ENCODE data around the gene PSTPIP2. TPM values are rescaled to one million over a fixed set of nuclear protein-coding genes. Genes with fewer than 3 reads are reported as not detected.

The PSTPIP2 gene
- total and polyA plus RNA-seq, 4 donors = 4.0 to 14.7 (median 8.6) TPM

DNA sequence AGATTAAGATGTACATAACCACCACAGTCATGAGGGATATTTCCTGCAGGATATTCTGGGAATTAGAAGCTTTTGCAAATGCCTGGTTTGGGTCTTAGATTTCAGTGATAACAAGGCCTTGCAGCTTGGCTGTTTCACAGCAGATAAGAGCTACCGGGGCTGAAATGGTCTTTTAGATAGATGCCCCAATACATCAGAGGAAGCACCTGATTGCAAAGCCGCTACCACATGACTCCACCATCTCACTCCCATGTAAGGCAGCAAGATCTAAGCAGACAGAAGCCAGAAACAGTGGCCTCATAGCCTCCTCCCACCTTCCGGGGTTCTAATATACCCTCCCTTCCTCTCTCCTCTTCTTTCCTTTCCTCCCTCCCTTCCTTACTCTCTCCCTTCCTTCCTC is 73.8 kb downstream of the PSTPIP2 start:
- Histone ChIP-seq H3K9ac (ENCODE audit: low read depth in 1 of 2, low read length in 2 of 2) (no peak overlapping the region), H3K36me3 (ENCODE audit: control insufficient read depth in 4 of 4, insufficient read depth in 3 of 4, low read depth in 1 of 4, low read length in 3 of 4) (peaks cover 0 to 6% (median 2%) of the 10 kb centered on the region in 4 donors), H3K27ac (ENCODE audit: low read depth in 1 of 2, low read length in 2 of 2) (no peak overlapping the region), H3K9me3 (ENCODE audit: control insufficient read depth in 4 of 4, low read length in 3 of 4) (no peaks in the 10 kb centered on the region), H3K4me3 (ENCODE audit: low read depth in 1 of 3, low read length in 3 of 3) (no peak overlapping the region), H3K4me1 (ENCODE audit: control insufficient read depth in 4 of 4, insufficient read depth in 4 of 4, low read length in 3 of 4) (no peaks in the 10 kb centered on the region), H3K27me3 (ENCODE audit: control insufficient read depth in 4 of 4, insufficient read depth in 4 of 4, low read length in 3 of 4) (no peaks in the 10 kb centered on the region)
- TF ChIP-seq FOXA1 (IDR thresholded peaks at IDR 0.05) (no peak), NR2F2 (IDR thresholded peaks at IDR 0.05) (no peak), GABPA (IDR thresholded peaks at IDR 0.05 in 1 of 2, conservative IDR thresholded peaks at IDR 0.05 in 1 of 2) (no peak), JUND (IDR thresholded peaks at IDR 0.05) (no peak), YY1 (IDR thresholded peaks at IDR 0.05) (no peak), SP1 (IDR thresholded peaks at IDR 0.05) (no peak)
- TF ChIP-seq, protein P1, sequence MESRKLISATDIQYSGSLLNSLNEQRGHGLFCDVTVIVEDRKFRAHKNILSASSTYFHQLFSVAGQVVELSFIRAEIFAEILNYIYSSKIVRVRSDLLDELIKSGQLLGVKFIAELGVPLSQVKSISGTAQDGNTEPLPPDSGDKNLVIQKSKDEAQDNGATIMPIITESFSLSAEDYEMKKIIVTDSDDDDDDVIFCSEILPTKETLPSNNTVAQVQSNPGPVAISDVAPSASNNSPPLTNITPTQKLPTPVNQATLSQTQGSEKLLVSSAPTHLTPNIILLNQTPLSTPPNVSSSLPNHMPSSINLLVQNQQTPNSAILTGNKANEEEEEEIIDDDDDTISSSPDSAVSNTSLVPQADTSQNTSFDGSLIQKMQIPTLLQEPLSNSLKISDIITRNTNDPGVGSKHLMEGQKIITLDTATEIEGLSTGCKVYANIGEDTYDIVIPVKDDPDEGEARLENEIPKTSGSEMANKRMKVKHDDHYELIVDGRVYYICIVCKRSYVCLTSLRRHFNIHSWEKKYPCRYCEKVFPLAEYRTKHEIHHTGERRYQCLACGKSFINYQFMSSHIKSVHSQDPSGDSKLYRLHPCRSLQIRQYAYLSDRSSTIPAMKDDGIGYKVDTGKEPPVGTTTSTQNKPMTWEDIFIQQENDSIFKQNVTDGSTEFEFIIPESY (IDR thresholded peaks at IDR 0.05) = no peak
- 83% methylated on average over 3 of the region's 3 CpGs for WGBS
- DNase-seq (ENCODE audit: low spot score) = no peak

DNA sequence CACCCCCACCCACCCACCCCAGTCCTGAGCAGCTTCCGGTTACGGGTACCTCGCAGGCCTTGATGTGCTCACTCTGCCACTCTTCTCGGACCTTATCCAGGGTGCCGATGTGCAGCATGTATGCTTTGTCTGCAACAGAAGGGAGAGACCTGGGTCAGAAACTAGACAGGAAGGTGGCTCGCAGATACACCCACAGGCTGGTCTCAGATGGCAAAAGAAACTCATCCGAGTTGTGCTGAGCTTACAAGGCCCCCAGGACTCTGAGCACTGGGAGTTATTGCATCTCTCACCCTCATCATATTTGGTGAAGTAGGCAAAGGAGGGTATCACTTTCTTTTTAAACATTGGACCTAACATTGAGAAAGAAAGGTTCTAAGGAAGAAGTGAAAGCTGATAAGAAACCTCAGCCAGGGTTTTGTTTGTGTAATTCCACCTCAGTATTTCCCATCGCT is 74.3 kb downstream of the PSTPIP2 start:
- WGBS = 86% methylated on average over 8 of the region's 8 CpGs
- H3K4me3 ChIP-seq (ENCODE audit: low read depth in 1 of 3, low read length in 3 of 3) = no peak overlapping the region

DNA sequence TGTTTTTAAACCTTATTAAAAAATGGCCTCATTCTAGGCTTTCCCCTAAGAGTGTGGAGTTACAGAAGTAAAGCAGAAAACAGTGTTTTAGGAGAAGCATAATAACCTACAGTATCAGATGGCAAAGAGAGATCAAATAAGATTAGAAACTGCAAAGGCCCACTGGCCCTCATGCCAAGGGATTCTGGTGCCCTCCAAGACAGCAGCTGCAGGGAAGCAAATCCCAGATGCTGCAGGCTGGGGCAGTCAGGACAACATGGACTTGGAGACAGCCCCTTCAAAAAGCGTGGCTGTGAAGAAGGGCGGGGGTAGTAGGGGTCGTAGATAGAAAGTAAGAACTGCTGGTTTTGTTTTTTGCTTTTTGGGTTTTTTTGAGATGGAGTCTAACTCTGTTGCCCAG is 76.6 kb downstream of the PSTPIP2 start:
- no peaks in the 10 kb centered on the region for H3K9me3 ChIP-seq (ENCODE audit: control insufficient read depth in 4 of 4, low read length in 3 of 4)
- no peak overlapping the region for H3K9ac ChIP-seq (ENCODE audit: low read depth in 1 of 2, low read length in 2 of 2)
- peaks cover 0 to 7% (median 3%) of the 10 kb centered on the region in 4 donors for H3K36me3 ChIP-seq (ENCODE audit: control insufficient read depth in 4 of 4, insufficient read depth in 3 of 4, low read depth in 1 of 4, low read length in 3 of 4)
- no peaks in the 10 kb centered on the region for H3K4me1 ChIP-seq (ENCODE audit: control insufficient read depth in 4 of 4, insufficient read depth in 4 of 4, low read length in 3 of 4)
- no peak overlapping the region for H3K27ac ChIP-seq (ENCODE audit: low read depth in 1 of 2, low read length in 2 of 2)
- DNase-seq (ENCODE audit: low spot score) = no peak
- whole genome bisulfite sequencing = 98% methylated on average over 3 of the region's 3 CpGs
- H3K4me3 ChIP-seq (ENCODE audit: low read depth in 1 of 3, low read length in 3 of 3) = no peak overlapping the region
- H3K27me3 ChIP-seq (ENCODE audit: control insufficient read depth in 4 of 4, insufficient read depth in 4 of 4, low read length in 3 of 4) = no peaks in the 10 kb centered on the region
- TF ChIP-seq, protein P2, sequence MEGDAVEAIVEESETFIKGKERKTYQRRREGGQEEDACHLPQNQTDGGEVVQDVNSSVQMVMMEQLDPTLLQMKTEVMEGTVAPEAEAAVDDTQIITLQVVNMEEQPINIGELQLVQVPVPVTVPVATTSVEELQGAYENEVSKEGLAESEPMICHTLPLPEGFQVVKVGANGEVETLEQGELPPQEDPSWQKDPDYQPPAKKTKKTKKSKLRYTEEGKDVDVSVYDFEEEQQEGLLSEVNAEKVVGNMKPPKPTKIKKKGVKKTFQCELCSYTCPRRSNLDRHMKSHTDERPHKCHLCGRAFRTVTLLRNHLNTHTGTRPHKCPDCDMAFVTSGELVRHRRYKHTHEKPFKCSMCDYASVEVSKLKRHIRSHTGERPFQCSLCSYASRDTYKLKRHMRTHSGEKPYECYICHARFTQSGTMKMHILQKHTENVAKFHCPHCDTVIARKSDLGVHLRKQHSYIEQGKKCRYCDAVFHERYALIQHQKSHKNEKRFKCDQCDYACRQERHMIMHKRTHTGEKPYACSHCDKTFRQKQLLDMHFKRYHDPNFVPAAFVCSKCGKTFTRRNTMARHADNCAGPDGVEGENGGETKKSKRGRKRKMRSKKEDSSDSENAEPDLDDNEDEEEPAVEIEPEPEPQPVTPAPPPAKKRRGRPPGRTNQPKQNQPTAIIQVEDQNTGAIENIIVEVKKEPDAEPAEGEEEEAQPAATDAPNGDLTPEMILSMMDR (IDR thresholded peaks at IDR 0.05; ENCODE audit: low read depth, low read length, missing input control) = no peak
- TF ChIP-seq, protein P3, sequence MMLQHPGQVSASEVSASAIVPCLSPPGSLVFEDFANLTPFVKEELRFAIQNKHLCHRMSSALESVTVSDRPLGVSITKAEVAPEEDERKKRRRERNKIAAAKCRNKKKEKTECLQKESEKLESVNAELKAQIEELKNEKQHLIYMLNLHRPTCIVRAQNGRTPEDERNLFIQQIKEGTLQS (IDR thresholded peaks at IDR 0.05) = no peak
- no peak for TF ChIP-seq FOXA2 (IDR thresholded peaks at IDR 0.05)
- TF ChIP-seq, protein P4, sequence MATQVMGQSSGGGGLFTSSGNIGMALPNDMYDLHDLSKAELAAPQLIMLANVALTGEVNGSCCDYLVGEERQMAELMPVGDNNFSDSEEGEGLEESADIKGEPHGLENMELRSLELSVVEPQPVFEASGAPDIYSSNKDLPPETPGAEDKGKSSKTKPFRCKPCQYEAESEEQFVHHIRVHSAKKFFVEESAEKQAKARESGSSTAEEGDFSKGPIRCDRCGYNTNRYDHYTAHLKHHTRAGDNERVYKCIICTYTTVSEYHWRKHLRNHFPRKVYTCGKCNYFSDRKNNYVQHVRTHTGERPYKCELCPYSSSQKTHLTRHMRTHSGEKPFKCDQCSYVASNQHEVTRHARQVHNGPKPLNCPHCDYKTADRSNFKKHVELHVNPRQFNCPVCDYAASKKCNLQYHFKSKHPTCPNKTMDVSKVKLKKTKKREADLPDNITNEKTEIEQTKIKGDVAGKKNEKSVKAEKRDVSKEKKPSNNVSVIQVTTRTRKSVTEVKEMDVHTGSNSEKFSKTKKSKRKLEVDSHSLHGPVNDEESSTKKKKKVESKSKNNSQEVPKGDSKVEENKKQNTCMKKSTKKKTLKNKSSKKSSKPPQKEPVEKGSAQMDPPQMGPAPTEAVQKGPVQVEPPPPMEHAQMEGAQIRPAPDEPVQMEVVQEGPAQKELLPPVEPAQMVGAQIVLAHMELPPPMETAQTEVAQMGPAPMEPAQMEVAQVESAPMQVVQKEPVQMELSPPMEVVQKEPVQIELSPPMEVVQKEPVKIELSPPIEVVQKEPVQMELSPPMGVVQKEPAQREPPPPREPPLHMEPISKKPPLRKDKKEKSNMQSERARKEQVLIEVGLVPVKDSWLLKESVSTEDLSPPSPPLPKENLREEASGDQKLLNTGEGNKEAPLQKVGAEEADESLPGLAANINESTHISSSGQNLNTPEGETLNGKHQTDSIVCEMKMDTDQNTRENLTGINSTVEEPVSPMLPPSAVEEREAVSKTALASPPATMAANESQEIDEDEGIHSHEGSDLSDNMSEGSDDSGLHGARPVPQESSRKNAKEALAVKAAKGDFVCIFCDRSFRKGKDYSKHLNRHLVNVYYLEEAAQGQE (IDR thresholded peaks at IDR 0.05) = no peak
- no peak for TF ChIP-seq HNF4G (IDR thresholded peaks at IDR 0.05)
- no peak for TF ChIP-seq SP1 (IDR thresholded peaks at IDR 0.05)
- TF ChIP-seq RAD21 (IDR thresholded peaks at IDR 0.05) = no peak

More for the DNA sequence above, 74.3 kb downstream of the PSTPIP2 start:
- Histone ChIP-seq H3K4me1 (ENCODE audit: control insufficient read depth in 4 of 4, insufficient read depth in 4 of 4, low read length in 3 of 4) (no peaks in the 10 kb centered on the region), H3K27me3 (ENCODE audit: control insufficient read depth in 4 of 4, insufficient read depth in 4 of 4, low read length in 3 of 4) (no peaks in the 10 kb centered on the region), H3K36me3 (ENCODE audit: control insufficient read depth in 4 of 4, insufficient read depth in 3 of 4, low read depth in 1 of 4, low read length in 3 of 4) (peaks cover 0 to 4% (median 1%) of the 10 kb centered on the region in 4 donors), H3K27ac (ENCODE audit: low read depth in 1 of 2, low read length in 2 of 2) (no peak overlapping the region), H3K9me3 (ENCODE audit: control insufficient read depth in 4 of 4, low read length in 3 of 4) (no peaks in the 10 kb centered on the region), H3K9ac (ENCODE audit: low read depth in 1 of 2, low read length in 2 of 2) (no peak overlapping the region)
- no peak for DNase-seq (ENCODE audit: low spot score)
- TF ChIP-seq, protein P3 (IDR thresholded peaks at IDR 0.05) = no peak
- TF ChIP-seq FOXA1 (IDR thresholded peaks at IDR 0.05) (no peak), HNF4A (conservative IDR thresholded peaks at IDR 0.05) (no peak)
- TF ChIP-seq, protein P1 (IDR thresholded peaks at IDR 0.05) = no peak
